A549 treated with CpdA at 1 μM for 4 hours (cell line): ENCODE data around the gene TNFRSF17. TPM values are rescaled to one million over a fixed set of nuclear protein-coding genes. Genes with fewer than 3 reads are reported as not detected.

Source experiments
- total RNA-seq: library from RNA; stranded (reverse); fragments of 200-300 nt; extraction: Qiagen RNA extraction; gene quantifications from 5 replicates; pipeline ENCODE4 v1.2.3, GENCODE V29; 2022; ENCODE audit warnings: low read depth

The TNFRSF17 gene
- total RNA-seq, result not detected in 5 replicates

GRCh38 chr16:11964761-11965551 is at the start of gene TNFRSF17:
TSS of gene TNFRSF17 (plus strand) at chr16:11965210. CDS start at chr16:11965325, 115 bp downstream.

GRCh38 chr16:11915644-11916523 is 49.1 kb upstream of the TNFRSF17 start, which contains the start of gene GSPT1:
TSS of gene GSPT1 (minus strand) at chr16:11915956. CDS start at chr16:11915720, 236 bp downstream.

GRCh38 chr16:11941945-11942344 is 23.1 kb upstream of the TNFRSF17 start, which contains the start of gene NPIPB2:
TSS of gene NPIPB2 (minus strand) at chr16:11942045. CDS start at chr16:11942045, 0 bp downstream.

Other genes with a start within 250 kb of the TNFRSF17 start
- gene TXNDC11, start 222.4 kb upstream of the TNFRSF17 start, total RNA-seq, result 36.9 to 40.0 TPM (median 39.4 TPM) in 5 replicates
- gene ZC3H7A, start 168.0 kb upstream of the TNFRSF17 start, total RNA-seq, result 25.3 to 37.3 TPM (median 25.6 TPM) in 5 replicates
- gene RSL1D1, start 113.7 kb upstream of the TNFRSF17 start, total RNA-seq, result 217 to 294 TPM (median 237 TPM) in 5 replicates
- gene GSPT1, start 49.3 kb upstream of the TNFRSF17 start, total RNA-seq, result 190 to 228 TPM (median 205 TPM) in 5 replicates
- 3.0 to 6.6 TPM (median 3.6 TPM) in 5 replicates for gene NPIPB2, start 23.2 kb upstream of the TNFRSF17 start, total RNA-seq
- 2.5 to 3.1 TPM (median 2.9 TPM) in 5 replicates for gene SNX29, start 11.5 kb downstream of the TNFRSF17 start, total RNA-seq